OCI-LY7 (cell line): Measurements from ENCODE around the gene PRR33. TPM values are rescaled to one million over a fixed set of nuclear protein-coding genes. Genes with fewer than 3 reads are reported as not detected.

Experiments used
- BruUV-seq: library from RNA; stranded (reverse); fragments of 400-500 nt; replicated peaks from 2 replicates; lab custom pipeline; 2021; lab: Mats Ljungman, UMichigan
- CTCF ChIA-PET: fragments of 300-600 bp; sonication (Branson Sonifier 250); formaldehyde crosslinking; loops from one replicate; lab custom pipeline; 2022; ENCODE audit warnings: antibody characterized with exemption; ENCODE audit not compliant: unreplicated experiment; lab: Charles Lee
- POLR2A ChIA-PET: fragments of 300-600 bp; sonication (Branson Sonifier 250); formaldehyde crosslinking; loops from one replicate; lab custom pipeline; 2022; ENCODE audit warnings: antibody characterized with exemption; lab: Charles Lee
- DNase-seq: peaks from one replicate; pipeline ENCODE4 v3.0.0-alpha.2; 2015; ENCODE audit warnings: low spot score
- H2AFZ ChIP-seq: fragments of 200-600 bp; sonication (generic), shearing (Covaris generic); 2 replicates; pipeline ENCODE4 v1.6.1; 2014; ENCODE audit warnings: mild to moderate bottlenecking, antibody characterized with exemption, low read length, moderate library complexity
- H3K27ac ChIP-seq: fragments of 200-600 bp; sonication (generic); 2 replicates; pipeline ENCODE4 v1.5.1; 2014; ENCODE audit warnings: mixed run types, low read depth, mild to moderate bottlenecking, moderate library complexity, low read length, inconsistent platforms; ENCODE audit not compliant: poor library complexity, severe bottlenecking
- H3K36me3 ChIP-seq: fragments of 200-600 bp; sonication (generic); 2 replicates; pipeline ENCODE4 v1.6.1; 2014; ENCODE audit warnings: mild to moderate bottlenecking, antibody characterized with exemption, low read length, moderate library complexity, mixed read lengths; ENCODE audit not compliant: insufficient read depth
- H3K4me1 ChIP-seq: fragments of 200-600 bp; sonication (generic); 2 replicates; pipeline ENCODE4 v1.5.1; 2014; ENCODE audit warnings: mild to moderate bottlenecking, low read length; ENCODE audit not compliant: insufficient read depth, poor library complexity, severe bottlenecking
- H3K4me2 ChIP-seq: fragments of 200-600 bp; sonication (generic); 2 replicates; pipeline ENCODE4 v1.6.1; 2014; ENCODE audit warnings: mild to moderate bottlenecking, low read length
- H3K4me3 ChIP-seq: fragments of 200-600 bp; sonication (generic); 2 replicates; pipeline ENCODE4 v1.5.1; 2014; ENCODE audit warnings: mild to moderate bottlenecking, low read depth, low read length; ENCODE audit not compliant: poor library complexity, severe bottlenecking
- H3K79me2 ChIP-seq: fragments of 200-600 bp; sonication (generic); 2 replicates; pipeline ENCODE4 v1.6.1; 2016; ENCODE audit warnings: low read depth, mild to moderate bottlenecking, low read length, moderate library complexity, mixed read lengths; ENCODE audit not compliant: insufficient read depth
- H3K9me2 ChIP-seq: fragments of 200-600 bp; sonication (generic); 2 replicates; pipeline ENCODE4 v1.6.1; 2016; ENCODE audit warnings: mild to moderate bottlenecking, low read length, mixed read lengths; ENCODE audit not compliant: insufficient read depth
- H3K9me3 ChIP-seq: fragments of 200-600 bp; sonication (generic); 2 replicates; pipeline ENCODE4 v1.6.1; 2014; ENCODE audit warnings: mild to moderate bottlenecking, mixed run types, low read length, mixed read lengths
- H4K20me1 ChIP-seq: fragments of 200-600 bp; sonication (generic); 2 replicates; pipeline ENCODE4 v1.6.1; 2014; ENCODE audit warnings: mild to moderate bottlenecking, antibody characterized with exemption, low read length, moderate library complexity, mixed read lengths; ENCODE audit not compliant: insufficient read depth
- EZH2phosphoT487 ChIP-seq: fragments of 200-600 bp; sonication (generic); IDR thresholded peaks from 2 replicates; pipeline ENCODE4 v1.6.1; 2018; ENCODE audit warnings: low read depth, borderline replicate concordance, mild to moderate bottlenecking, mixed run types, antibody characterized with exemption, low read length, moderate library complexity, mixed read lengths
- intact Hi-C: fragments of 100-400 bp; cut with micrococcal nuclease; formaldehyde crosslinking; loops from one replicate; pipeline ENCODE4 v1.10.0; 2022; ENCODE audit not compliant: unreplicated experiment
- total RNA-seq, 2 experiments: library from RNA; depleted of rRNA in 1 of 2; stranded (reverse); fragments of >200 nt in 1 of 2; shearing (Covaris generic) in 1 of 2; gene quantifications; 2 replicates each; pipeline ENCODE4 v1.2.3, GENCODE V29; 2014 to 2022
- TF ChIP-seq, protein P1 (sequence below): fragments of 200-600 bp; sonication (generic); conservative IDR thresholded peaks from 2 replicates; pipeline ENCODE4 v1.5.1; 2014; ENCODE audit warnings: mild to moderate bottlenecking, antibody characterized with exemption, low read length, moderate library complexity, mixed read lengths

Gene PRR33
- total RNA-seq, 2 experiments from 2014 or later: not detected

DNA sequence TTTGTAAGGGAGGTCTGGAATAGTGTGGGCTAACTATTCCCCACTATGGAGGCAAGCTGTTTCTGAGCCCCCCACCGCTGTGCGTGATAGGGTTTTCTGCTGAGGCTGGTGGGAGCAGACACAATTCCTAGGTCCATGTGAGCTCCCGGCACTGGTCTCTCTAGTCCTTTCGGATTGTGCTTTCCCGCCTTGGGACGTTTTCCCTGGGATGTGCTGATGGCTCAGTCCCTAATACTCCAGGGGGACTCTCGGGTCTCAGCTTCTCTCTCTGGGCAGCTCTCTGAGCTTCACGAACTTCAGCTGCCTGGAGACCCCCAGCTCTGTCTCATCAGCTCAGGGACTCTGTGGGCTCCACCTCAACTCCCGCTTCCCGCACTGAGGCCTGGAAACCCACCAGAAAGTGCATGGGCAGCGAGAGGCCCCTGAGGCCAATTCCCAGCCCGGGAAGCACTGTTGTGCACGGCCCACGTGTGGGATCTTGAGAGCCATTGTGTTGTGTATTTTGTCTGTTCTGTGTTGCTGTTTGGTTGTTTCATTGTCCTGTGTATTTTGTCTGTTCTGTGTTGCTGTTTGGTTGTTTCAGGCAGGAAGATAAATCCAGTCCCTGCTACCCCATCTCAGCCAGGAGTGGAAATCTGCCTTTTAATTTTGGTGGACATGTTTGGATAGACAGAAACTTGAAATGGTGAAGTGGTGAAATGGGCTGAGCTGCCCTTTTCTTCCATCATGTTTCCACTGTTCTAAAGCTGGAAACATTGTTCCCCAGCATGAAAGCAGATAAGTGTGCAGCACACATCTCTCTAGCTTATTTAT, 15.1 kb upstream of the PRR33 start:
- no peak overlapping the region for H3K4me2 ChIP-seq
- DNase-seq: no peak
- no peaks in the 10 kb centered on the region for H3K79me2 ChIP-seq
- no peaks in the 10 kb centered on the region for H3K9me2 ChIP-seq
- CTCF ChIA-PET: no interaction called here
- H3K27ac ChIP-seq: no peak overlapping the region
- no peak overlapping the region for H3K4me3 ChIP-seq
- H2AFZ ChIP-seq: no peak overlapping the region
- no peaks in the 10 kb centered on the region for H4K20me1 ChIP-seq
- no TSS peak for BruUV-seq
- H3K4me1 ChIP-seq: no peaks in the 10 kb centered on the region
- intact Hi-C loops: no loop called here
- POLR2A ChIA-PET: interaction anchor here (0.6 kb wide), 1 partner anchor 10 kb away, joined by 3 read pairs; no protein-coding TSS in a partner anchor
- no peaks in the 10 kb centered on the region for H3K9me3 ChIP-seq
- TF ChIP-seq, protein P1, sequence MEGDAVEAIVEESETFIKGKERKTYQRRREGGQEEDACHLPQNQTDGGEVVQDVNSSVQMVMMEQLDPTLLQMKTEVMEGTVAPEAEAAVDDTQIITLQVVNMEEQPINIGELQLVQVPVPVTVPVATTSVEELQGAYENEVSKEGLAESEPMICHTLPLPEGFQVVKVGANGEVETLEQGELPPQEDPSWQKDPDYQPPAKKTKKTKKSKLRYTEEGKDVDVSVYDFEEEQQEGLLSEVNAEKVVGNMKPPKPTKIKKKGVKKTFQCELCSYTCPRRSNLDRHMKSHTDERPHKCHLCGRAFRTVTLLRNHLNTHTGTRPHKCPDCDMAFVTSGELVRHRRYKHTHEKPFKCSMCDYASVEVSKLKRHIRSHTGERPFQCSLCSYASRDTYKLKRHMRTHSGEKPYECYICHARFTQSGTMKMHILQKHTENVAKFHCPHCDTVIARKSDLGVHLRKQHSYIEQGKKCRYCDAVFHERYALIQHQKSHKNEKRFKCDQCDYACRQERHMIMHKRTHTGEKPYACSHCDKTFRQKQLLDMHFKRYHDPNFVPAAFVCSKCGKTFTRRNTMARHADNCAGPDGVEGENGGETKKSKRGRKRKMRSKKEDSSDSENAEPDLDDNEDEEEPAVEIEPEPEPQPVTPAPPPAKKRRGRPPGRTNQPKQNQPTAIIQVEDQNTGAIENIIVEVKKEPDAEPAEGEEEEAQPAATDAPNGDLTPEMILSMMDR: no peak
- no peak for TF ChIP-seq EZH2phosphoT487
- no peaks in the 10 kb centered on the region for H3K36me3 ChIP-seq

DNA sequence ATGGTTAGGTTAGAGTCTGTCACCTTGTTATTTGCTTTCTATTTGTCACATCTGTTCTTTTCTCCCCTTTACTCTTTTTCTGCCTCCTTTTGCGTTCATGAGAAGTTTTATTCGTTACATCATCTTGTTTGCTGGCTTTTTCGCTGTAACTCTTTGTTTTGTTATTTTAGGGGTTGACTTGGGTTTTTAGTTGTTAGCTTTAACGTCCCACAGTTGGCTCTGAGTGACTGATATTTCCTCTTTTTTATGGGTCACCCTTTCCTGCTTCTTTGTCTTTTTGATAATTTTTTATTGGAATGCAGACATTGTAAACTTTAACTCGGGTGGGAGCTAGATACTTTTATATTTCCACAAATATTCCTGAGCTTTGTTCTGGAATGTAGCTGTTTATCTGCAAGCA, 14.5 kb upstream of the PRR33 start:
- no peak for TF ChIP-seq EZH2phosphoT487
- TF ChIP-seq, protein P1: no peak
- no peak for DNase-seq
- H2AFZ ChIP-seq: no peak overlapping the region
- H3K4me2 ChIP-seq: no peak overlapping the region
- H4K20me1 ChIP-seq: no peaks in the 10 kb centered on the region
- ChIA-PET POLR2A (no interaction called here), CTCF (no interaction called here)
- intact Hi-C loops: no loop called here
- no peaks in the 10 kb centered on the region for H3K9me3 ChIP-seq
- no peaks in the 10 kb centered on the region for H3K4me1 ChIP-seq
- H3K79me2 ChIP-seq: no peaks in the 10 kb centered on the region
- H3K36me3 ChIP-seq: no peaks in the 10 kb centered on the region
- BruUV-seq: no TSS peak
- no peaks in the 10 kb centered on the region for H3K9me2 ChIP-seq
- no peak overlapping the region for H3K4me3 ChIP-seq
- H3K27ac ChIP-seq: no peak overlapping the region

DNA sequence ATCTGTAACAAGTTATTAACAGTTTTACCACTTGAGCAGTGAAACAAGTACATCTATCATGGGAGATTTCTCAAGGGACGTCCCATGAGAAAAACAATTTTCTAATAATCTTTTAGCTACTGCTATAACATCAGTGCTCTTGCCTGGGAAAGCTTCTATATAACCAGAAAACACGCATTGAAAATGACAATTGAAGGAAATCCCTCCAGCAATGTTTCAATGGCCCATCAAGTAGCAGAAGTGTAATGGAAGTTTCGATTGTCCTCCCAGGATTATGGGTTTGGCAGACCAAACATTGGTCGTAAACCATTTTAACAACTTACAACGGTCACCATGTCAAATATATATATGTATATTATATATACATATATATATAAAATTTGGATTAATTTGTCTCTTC, 8.0 kb upstream of the PRR33 start:
- Histone ChIP-seq H3K4me3 (no peak overlapping the region), H3K27ac (no peak overlapping the region), H4K20me1 (no peaks in the 10 kb centered on the region), H3K36me3 (no peaks in the 10 kb centered on the region), H3K79me2 (no peaks in the 10 kb centered on the region), H3K4me1 (no peaks in the 10 kb centered on the region), H2AFZ (no peak overlapping the region), H3K9me3 (no peaks in the 10 kb centered on the region), H3K9me2 (no peaks in the 10 kb centered on the region), H3K4me2 (no peak overlapping the region)
- no TSS peak for BruUV-seq
- DNase-seq: no peak
- intact Hi-C loops: loop anchor here (10.0 kb wide), 1 partner anchor 45 kb away; the partner anchor contains the start of gene MRPL23
- POLR2A ChIA-PET: no interaction called here
- TF ChIP-seq, protein P1: no peak
- TF ChIP-seq EZH2phosphoT487: no peak
- CTCF ChIA-PET: no interaction called here
